Stimulated activated CD8-positive, alpha-beta memory T cell treated with anti-CD3 and anti-CD28 coated beads, Interleukin-12 subunit alpha, Interleukin-12 subunit beta, amount 100 ng/mL, for 24 hours (primary cell): ENCODE data around the gene LRSAM1.

ENCODE experiments used
- DNase-seq: peaks from one replicate; pipeline ENCODE4 v3.0.0-alpha.2; 2020; ENCODE audit errors: extremely low read depth

Gene LRSAM1

GRCh38 chr9:127550751-127551150 lies 99.4 kb downstream of the LRSAM1 start:
- no peak for DNase-seq
